ENCODE data around the gene HMX2. TPM values are rescaled to one million over a fixed set of nuclear protein-coding genes. Genes with fewer than 3 reads are reported as not detected.
A peak's percentile ranks its signal among the peaks of the same experiment; 100 is the strongest.

The HMX2 gene
- total RNA-seq, 1 experiment from 2014 or later: 2.7 TPM

DNA sequence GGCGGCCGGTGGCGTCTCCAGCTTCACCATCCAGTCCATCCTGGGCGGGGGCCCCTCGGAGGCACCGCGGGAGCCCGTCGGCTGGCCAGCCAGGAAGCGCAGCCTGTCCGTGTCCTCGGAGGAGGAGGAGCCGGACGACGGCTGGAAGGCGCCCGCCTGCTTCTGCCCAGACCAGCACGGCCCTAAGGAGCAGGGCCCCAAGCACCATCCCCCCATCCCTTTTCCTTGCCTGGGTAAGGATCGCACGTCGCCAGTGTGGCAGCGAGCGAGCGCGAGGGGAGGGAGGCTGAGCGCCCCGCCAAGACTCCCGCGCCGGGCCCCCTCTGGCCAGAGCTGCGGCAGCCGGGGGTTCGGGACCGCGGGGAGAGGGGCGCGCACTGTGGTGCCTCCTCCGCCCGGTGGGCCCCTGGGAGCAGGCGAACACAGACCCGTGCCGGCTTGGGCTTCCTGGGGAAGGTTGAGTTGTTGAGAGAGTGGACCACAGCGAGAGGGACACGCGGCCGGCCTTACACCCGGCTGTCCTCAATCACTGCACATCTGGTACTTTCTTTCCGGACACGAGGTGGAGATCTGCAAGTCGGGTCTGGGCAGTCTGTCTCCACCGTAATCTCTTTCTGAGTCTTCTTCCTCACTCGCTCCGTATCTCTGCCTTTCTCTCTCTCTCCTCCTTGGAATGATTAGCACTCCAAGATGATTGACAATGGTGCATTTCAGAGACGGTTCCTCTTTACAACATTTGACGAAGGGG, 652 bp downstream of the HMX2 start:
- Histone ChIP-seq H3K4me3 (ENCODE audit: low read depth in 2 of 2, low read length in 2 of 2) (peak overlapping the region; percentile 43 to 54), H3K9me3 (ENCODE audit: control insufficient read depth, insufficient read depth, low read depth, low read length) (no peaks in the 10 kb centered on the region), H3K27ac (ENCODE audit: low read length) (peak overlapping the region; percentile 79), H3K4me1 (ENCODE audit: control insufficient read depth, insufficient read depth, low read length) (peaks cover 36% of the 10 kb centered on the region), H3K36me3 (ENCODE audit: control insufficient read depth, insufficient read depth, low read length) (no peaks in the 10 kb centered on the region), H3K27me3 (ENCODE audit: control insufficient read depth, insufficient read depth, low read length) (no peaks in the 10 kb centered on the region)
- BruUV-seq (replicated peaks): no TSS peak
- in situ Hi-C loops (cut with HindIII; ENCODE audit: low pct_unique_long_range_greater_than_20kb, low sequenced_read_pairs): no loop called here
- CTCF ChIA-PET: no interaction called here
- intact Hi-C loops (cut with micrococcal nuclease; ENCODE audit: unreplicated experiment): no loop called here
- TF ChIP-seq POLR2AphosphoS5 (IDR thresholded peaks at IDR 0.05; ENCODE audit: low read depth, low read length) (no peak), TCF7L2 (IDR thresholded peaks at IDR 0.05; ENCODE audit: low read depth, low read length) (no peak)
- TF ChIP-seq, protein P1, sequence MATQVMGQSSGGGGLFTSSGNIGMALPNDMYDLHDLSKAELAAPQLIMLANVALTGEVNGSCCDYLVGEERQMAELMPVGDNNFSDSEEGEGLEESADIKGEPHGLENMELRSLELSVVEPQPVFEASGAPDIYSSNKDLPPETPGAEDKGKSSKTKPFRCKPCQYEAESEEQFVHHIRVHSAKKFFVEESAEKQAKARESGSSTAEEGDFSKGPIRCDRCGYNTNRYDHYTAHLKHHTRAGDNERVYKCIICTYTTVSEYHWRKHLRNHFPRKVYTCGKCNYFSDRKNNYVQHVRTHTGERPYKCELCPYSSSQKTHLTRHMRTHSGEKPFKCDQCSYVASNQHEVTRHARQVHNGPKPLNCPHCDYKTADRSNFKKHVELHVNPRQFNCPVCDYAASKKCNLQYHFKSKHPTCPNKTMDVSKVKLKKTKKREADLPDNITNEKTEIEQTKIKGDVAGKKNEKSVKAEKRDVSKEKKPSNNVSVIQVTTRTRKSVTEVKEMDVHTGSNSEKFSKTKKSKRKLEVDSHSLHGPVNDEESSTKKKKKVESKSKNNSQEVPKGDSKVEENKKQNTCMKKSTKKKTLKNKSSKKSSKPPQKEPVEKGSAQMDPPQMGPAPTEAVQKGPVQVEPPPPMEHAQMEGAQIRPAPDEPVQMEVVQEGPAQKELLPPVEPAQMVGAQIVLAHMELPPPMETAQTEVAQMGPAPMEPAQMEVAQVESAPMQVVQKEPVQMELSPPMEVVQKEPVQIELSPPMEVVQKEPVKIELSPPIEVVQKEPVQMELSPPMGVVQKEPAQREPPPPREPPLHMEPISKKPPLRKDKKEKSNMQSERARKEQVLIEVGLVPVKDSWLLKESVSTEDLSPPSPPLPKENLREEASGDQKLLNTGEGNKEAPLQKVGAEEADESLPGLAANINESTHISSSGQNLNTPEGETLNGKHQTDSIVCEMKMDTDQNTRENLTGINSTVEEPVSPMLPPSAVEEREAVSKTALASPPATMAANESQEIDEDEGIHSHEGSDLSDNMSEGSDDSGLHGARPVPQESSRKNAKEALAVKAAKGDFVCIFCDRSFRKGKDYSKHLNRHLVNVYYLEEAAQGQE (IDR thresholded peaks at IDR 0.05; ENCODE audit: insufficient read depth in 1 of 2, low read depth in 2 of 2, low read length in 1 of 2): no peak
- DNase-seq (ENCODE audit: low read depth, low spot score): no peak
- ATAC-seq: peak; percentile 73
- POLR2A ChIA-PET: no interaction called here

DNA sequence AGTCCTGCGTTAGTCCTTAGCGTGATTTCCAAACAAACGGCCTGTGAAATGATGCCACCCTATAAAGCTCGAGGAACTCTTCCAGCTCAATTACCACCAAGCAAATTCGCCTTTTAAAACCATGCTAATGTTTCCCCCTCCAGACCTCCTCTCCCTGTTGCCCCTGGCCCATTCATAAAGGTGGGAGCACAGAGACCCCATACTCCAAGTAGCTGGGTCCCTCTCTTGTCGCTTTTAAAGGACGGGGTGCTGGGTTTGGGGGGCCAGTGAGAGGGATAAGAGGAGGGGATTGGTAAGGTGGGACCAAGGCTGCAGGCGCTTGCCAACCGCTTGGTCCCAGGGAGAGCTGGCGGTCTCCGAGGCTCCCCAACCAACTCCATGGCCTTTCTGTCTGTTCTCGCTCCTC, 1.2 kb downstream of the HMX2 start:
- H3K27me3 ChIP-seq (ENCODE audit: control insufficient read depth, insufficient read depth, low read length): no peaks in the 10 kb centered on the region
- ChIA-PET POLR2A (no interaction called here), CTCF (no interaction called here)
- intact Hi-C loops (cut with micrococcal nuclease; ENCODE audit: unreplicated experiment): no loop called here
- ATAC-seq: no peak
- no peaks in the 10 kb centered on the region for H3K9me3 ChIP-seq (ENCODE audit: control insufficient read depth, insufficient read depth, low read depth, low read length)
- H3K4me1 ChIP-seq (ENCODE audit: control insufficient read depth, insufficient read depth, low read length): peaks cover 39% of the 10 kb centered on the region
- no peak for DNase-seq (ENCODE audit: low read depth, low spot score)
- BruUV-seq (replicated peaks): no TSS peak
- H3K4me3 ChIP-seq (ENCODE audit: low read depth in 2 of 2, low read length in 2 of 2): no peak overlapping the region
- H3K27ac ChIP-seq (ENCODE audit: low read length): peak overlapping the region; percentile 79
- no peak for TF ChIP-seq TCF7L2 (IDR thresholded peaks at IDR 0.05; ENCODE audit: low read depth, low read length)
- TF ChIP-seq SIN3A (IDR thresholded peaks at IDR 0.05; ENCODE audit: borderline replicate concordance, insufficient read depth, low read depth, low read length): no peak
- TF ChIP-seq, protein P1 (IDR thresholded peaks at IDR 0.05; ENCODE audit: insufficient read depth in 1 of 2, low read depth in 2 of 2, low read length in 1 of 2): no peak
- in situ Hi-C loops (cut with HindIII; ENCODE audit: low pct_unique_long_range_greater_than_20kb, low sequenced_read_pairs): no loop called here
- no peaks in the 10 kb centered on the region for H3K36me3 ChIP-seq (ENCODE audit: control insufficient read depth, insufficient read depth, low read length)

All from Panc1 (cell line).